ENCODE data around the gene C2orf81. TPM values are rescaled to one million over a fixed set of nuclear protein-coding genes. Genes with fewer than 3 reads are reported as not detected.
"Not testable (repeated sequence)": the region's sequence is repeated elsewhere in the genome, so short reads cannot be mapped to it uniquely, and the experiment has no call there.

The C2orf81 gene
- total RNA-seq, 1 donor from 2014 or later = 7.9 TPM

DNA sequence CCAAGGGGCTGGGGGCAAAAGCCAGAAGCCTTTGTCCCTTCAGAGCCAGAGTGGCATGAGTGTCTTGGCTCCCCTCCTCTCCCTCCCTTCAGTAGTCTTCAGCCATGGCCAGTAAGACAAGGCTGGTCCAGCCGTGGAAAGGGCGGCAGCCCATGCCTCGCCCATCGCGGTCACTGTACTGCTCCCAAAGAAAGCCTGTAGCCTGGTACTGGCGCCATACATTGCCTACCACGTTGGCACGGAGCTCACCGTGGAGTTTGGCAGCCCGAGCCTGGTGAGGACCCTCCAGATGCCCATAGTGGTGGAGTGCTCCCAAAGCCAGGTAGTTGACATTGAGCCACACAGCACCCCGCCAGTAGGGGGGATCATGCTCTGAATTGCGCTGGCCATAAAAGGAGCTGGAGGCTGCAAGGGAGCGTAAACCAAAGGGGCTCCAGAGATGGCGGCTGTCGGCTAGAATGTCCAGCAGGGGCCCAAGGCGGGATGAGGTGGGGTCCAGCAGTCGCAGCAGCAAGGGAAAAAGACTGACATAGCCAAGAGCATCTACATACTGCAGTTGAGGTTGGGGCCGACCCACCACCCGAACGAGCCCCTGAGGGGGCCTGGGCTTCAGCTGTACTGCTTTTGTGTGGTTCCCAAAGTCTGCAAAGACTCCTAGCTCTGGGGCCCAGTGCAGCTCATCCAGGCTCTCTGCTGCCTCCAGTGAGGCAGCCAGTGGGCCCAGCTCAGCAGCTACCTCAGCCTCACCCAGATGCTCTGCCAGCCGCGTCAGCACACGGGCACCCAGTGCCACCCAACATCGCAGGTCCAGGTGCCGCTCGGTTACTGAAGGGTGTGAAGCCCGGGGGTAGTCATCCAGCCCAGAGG, 40.0 kb upstream of the C2orf81 start:
- H3K36me3 Mint-ChIP-seq (ENCODE audit: low read depth) = peaks cover 12% of the 10 kb centered on the region
- H3K9me3 Mint-ChIP-seq = no peaks in the 10 kb centered on the region
- TF ChIP-seq CTCF (conservative IDR thresholded peaks at IDR 0.05) = no peak
- no peak overlapping the region for H3K27ac Mint-ChIP-seq (ENCODE audit: unreplicated experiment)
- H3K27me3 Mint-ChIP-seq (ENCODE audit: low read depth) = peaks cover 7% of the 10 kb centered on the region
- H3K4me1 Mint-ChIP-seq = peaks cover 50% of the 10 kb centered on the region
- no peak for DNase-seq (ENCODE audit: low read depth, low spot score)
- H3K4me3 Mint-ChIP-seq = peak overlapping the region; percentile 85

DNA sequence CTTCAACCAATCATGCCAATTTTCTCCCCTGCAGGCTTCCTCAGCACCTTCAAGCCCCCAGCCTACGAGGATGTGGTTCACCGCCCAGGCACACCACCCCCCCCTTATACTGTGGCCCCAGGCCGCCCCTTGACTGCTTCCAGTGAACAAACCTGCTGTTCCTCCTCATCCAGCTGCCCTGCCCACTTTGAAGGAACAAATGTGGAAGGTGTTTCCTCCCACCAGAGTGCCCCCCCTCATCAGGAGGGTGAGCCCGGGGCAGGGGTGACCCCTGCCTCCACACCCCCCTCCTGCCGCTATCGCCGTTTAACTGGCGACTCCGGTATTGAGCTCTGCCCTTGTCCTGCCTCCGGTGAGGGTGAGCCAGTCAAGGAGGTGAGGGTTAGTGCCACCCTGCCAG, 38.8 kb upstream of the C2orf81 start:
- DNase-seq (ENCODE audit: low read depth, low spot score); H3K27ac Mint-ChIP-seq (ENCODE audit: unreplicated experiment); H3K9me3 Mint-ChIP-seq; H3K27me3 Mint-ChIP-seq (ENCODE audit: low read depth): not testable (repeated sequence)
- peaks cover 49% of the 10 kb centered on the region for H3K4me1 Mint-ChIP-seq
- peak overlapping the region; percentile 94 for H3K4me3 Mint-ChIP-seq
- H3K36me3 Mint-ChIP-seq (ENCODE audit: low read depth) = peaks cover 12% of the 10 kb centered on the region

DNA sequence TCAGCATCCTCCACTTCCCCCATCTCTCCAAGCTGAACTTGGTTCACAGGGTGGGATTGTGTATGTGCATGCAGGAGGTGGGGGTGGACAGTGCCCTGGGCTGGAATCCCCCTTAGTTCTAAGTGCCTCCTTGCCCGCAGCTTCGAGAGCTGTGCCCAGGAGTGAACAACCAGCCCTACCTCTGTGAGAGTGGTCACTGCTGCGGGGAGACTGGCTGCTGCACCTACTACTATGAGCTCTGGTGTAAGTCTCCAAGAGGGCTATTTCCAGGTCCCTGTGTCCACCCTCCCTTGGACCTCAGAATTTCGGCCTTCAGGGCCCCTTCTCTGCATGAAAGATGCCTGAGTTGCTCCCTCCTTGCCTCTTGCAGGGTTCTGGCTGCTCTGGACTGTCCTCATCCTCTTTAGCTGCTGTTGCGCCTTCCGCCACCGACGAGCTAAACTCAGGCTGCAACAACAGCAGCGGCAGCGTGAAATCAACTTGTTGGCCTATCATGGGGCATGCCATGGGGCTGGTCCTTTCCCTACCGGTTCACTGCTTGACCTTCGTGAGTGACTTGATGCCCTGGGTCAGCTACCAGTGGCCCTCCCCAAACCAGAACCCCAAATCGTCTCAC, 38.2 kb upstream of the C2orf81 start:
- H3K27me3 Mint-ChIP-seq (ENCODE audit: low read depth); DNase-seq (ENCODE audit: low read depth, low spot score); H3K9me3 Mint-ChIP-seq; H3K27ac Mint-ChIP-seq (ENCODE audit: unreplicated experiment): not testable (repeated sequence)
- H3K4me3 Mint-ChIP-seq = peak overlapping the region; percentile 94
- peaks cover 12% of the 10 kb centered on the region for H3K36me3 Mint-ChIP-seq (ENCODE audit: low read depth)
- H3K4me1 Mint-ChIP-seq = peaks cover 54% of the 10 kb centered on the region

GRCh38 chr2:74458938-74459363, 37.5 kb upstream of the C2orf81 start:
- no peak for TF ChIP-seq CTCF (conservative IDR thresholded peaks at IDR 0.05)
- Mint-ChIP-seq H3K4me1 (peaks cover 54% of the 10 kb centered on the region), H3K4me3 (peak overlapping the region; percentile 94), H3K9me3 (no peaks in the 10 kb centered on the region), H3K27me3 (ENCODE audit: low read depth) (peaks cover 9% of the 10 kb centered on the region), H3K36me3 (ENCODE audit: low read depth) (peaks cover 12% of the 10 kb centered on the region), H3K27ac (ENCODE audit: unreplicated experiment) (peak overlapping the region; percentile 81)
- DNase-seq (ENCODE audit: low read depth, low spot score) = no peak

- Mint-ChIP-seq H3K4me3 (peak within 1 kb of the TSS; percentile 94), H3K4me1 (peaks cover 53% of the 10 kb centered on the region), H3K27ac (ENCODE audit: unreplicated experiment) (peak within 1 kb of the TSS; percentile 81), H3K9me3 (no peaks in the 10 kb centered on the region), H3K27me3 (ENCODE audit: low read depth) (peaks cover 9% of the 10 kb centered on the region), H3K36me3 (ENCODE audit: low read depth) (peaks cover 12% of the 10 kb centered on the region)
- peak; percentile 99 for DNase-seq (ENCODE audit: low read depth, low spot score)
- TF ChIP-seq CTCF (conservative IDR thresholded peaks at IDR 0.05) = no peak
These were observed 36.9 kb upstream of the C2orf81 start, which contains the start of gene WBP1 for GRCh38 chr2:74458132-74458937. WBP1 (plus strand) TSS chr2:74458438; CDS start chr2:74458603, 165 bp downstream.

GRCh38 chr2:74457549-74458131, 36.2 kb upstream of the C2orf81 start:
- Mint-ChIP-seq H3K4me1 (peaks cover 46% of the 10 kb centered on the region), H3K27me3 (ENCODE audit: low read depth) (peaks cover 9% of the 10 kb centered on the region), H3K27ac (ENCODE audit: unreplicated experiment) (peak overlapping the region; percentile 73), H3K9me3 (no peaks in the 10 kb centered on the region), H3K36me3 (ENCODE audit: low read depth) (peaks cover 5% of the 10 kb centered on the region), H3K4me3 (peak overlapping the region; percentile 94)
- DNase-seq (ENCODE audit: low read depth, low spot score) = peak; percentile 47
- TF ChIP-seq CTCF (conservative IDR thresholded peaks at IDR 0.05) = no peak
